ENCODE measurements around the gene PCYT1B. TPM values are rescaled to one million over a fixed set of nuclear protein-coding genes. Genes with fewer than 3 reads are reported as not detected.
A peak's percentile ranks its signal among the peaks of the same experiment; 100 is the strongest.

Gene PCYT1B
- under 1 TPM in 2 of 5 donors, not detected in 3; 0.06 to 0.50 TPM for total RNA-seq
- total RNA-seq (2013), result 0.09 TPM
- 0 to 0.64 (median 0.06) reads per million in 29 experiments for total RNA-seq

- POLR2A ChIA-PET, result no interaction called here
- peaks cover 8 to 19% (median 17%) of the 10 kb centered on the region in 3 donors for H3K4me1 Mint-ChIP-seq
- Histone ChIP-seq H3K27ac (ENCODE audit: low read length) (no peak within 1 kb of the TSS), H3K27me3 (replicated peaks in 1 of 2; ENCODE audit: control insufficient read depth in 2 of 2, extremely low read depth in 1 of 2, insufficient read depth in 2 of 2, low read length in 1 of 2) (peaks cover 0 to 9% of the 10 kb centered on the region in 2 experiments), H3K4me3 (ENCODE audit: control insufficient read depth in 1 of 2, extremely low read depth in 1 of 2, low read length in 1 of 2) (peak within 1 kb of the TSS; percentile 23 to 44), H3K4me1 (ENCODE audit: control insufficient read depth in 1 of 2, extremely low read depth in 1 of 2, insufficient read depth in 2 of 2, low read length in 2 of 2) (peaks cover 2 to 13% of the 10 kb centered on the region in 2 experiments), H3K9me3 (no peaks in the 10 kb centered on the region), H3K36me3 (ENCODE audit: control insufficient read depth in 2 of 2, extremely low read depth in 1 of 2, insufficient read depth in 1 of 2, low read length in 1 of 2) (no peaks in the 10 kb centered on the region)
- WGBS (ENCODE audit: insufficient coverage), result 6% methylated on average over 14 of the region's 24 CpGs
- DNase-seq, result peak; percentile 4 to 71 (median 49)
- H3K4me3 Mint-ChIP-seq, result peak within 1 kb of the TSS; percentile 73 to 75 (median 73)
- H3K27ac Mint-ChIP-seq, result no peak within 1 kb of the TSS
- H3K9me3 Mint-ChIP-seq, result no peaks in the 10 kb centered on the region
- peak; percentile 94 to 100 (median 98) for ATAC-seq (replicated peaks in 1 of 4)
- H3K27me3 Mint-ChIP-seq, result peaks cover 19 to 21% of the 10 kb centered on the region in 2 donors
- CTCF ChIA-PET, result interaction anchor here in 1 of 2 donors (0.6 kb wide), 1 partner anchor 12 kb away, joined by 5 read pairs; no protein-coding TSS in a partner anchor
- H3K36me3 Mint-ChIP-seq, result no peaks in the 10 kb centered on the region
Measured at GRCh38 chrX:24647257-24648058, at the start of gene PCYT1B. Gene PCYT1B, minus strand, starts transcription at chrX:24647347. Its CDS starts 242 bp downstream, at chrX:24647105.

- Histone ChIP-seq H3K4me1 (ENCODE audit: control insufficient read depth in 1 of 2, extremely low read depth in 1 of 2, insufficient read depth in 2 of 2, low read length in 2 of 2) (peaks cover 0 to 8% of the 10 kb centered on the region in 2 experiments), H3K27ac (ENCODE audit: low read length) (no peak overlapping the region), H3K9me3 (no peaks in the 10 kb centered on the region), H3K36me3 (ENCODE audit: control insufficient read depth in 2 of 2, extremely low read depth in 1 of 2, insufficient read depth in 1 of 2, low read length in 1 of 2) (peaks cover 0 to 6% of the 10 kb centered on the region in 2 donors), H3K27me3 (replicated peaks in 1 of 2; ENCODE audit: control insufficient read depth in 2 of 2, extremely low read depth in 1 of 2, insufficient read depth in 2 of 2, low read length in 1 of 2) (no peaks in the 10 kb centered on the region), H3K4me3 (ENCODE audit: control insufficient read depth in 1 of 2, extremely low read depth in 1 of 2, low read length in 1 of 2) (no peak overlapping the region)
- ChIA-PET CTCF (no interaction called here), POLR2A (no interaction called here)
- WGBS (ENCODE audit: insufficient coverage), result 80% methylated on average over 1 of the region's 6 CpGs
- Mint-ChIP-seq H3K9me3 (no peaks in the 10 kb centered on the region), H3K4me3 (no peak overlapping the region), H3K27me3 (no peaks in the 10 kb centered on the region), H3K27ac (no peak overlapping the region), H3K36me3 (peaks cover 5% of the 10 kb centered on the region), H3K4me1 (peaks cover 7 to 18% (median 18%) of the 10 kb centered on the region in 3 donors)
- DNase-seq (no peak), ATAC-seq (replicated peaks in 1 of 4) (no peak)
Measured at GRCh38 chrX:24696294-24696693, 49.1 kb upstream of the PCYT1B start.

- no peak overlapping the region for H3K27ac Mint-ChIP-seq
- no CpG with 5 or more reads among the region's 6 CpGs for WGBS (ENCODE audit: insufficient coverage)
- DNase-seq, result no peak
- ATAC-seq (replicated peaks in 1 of 4), result no peak
- H3K4me3 Mint-ChIP-seq, result peak overlapping the region; percentile 87 to 89 (median 88)
- CTCF ChIA-PET, result interaction anchor here in 1 of 2 donors (0.6 kb wide), 1 partner anchor 26 kb away, joined by 3 read pairs; no protein-coding TSS in a partner anchor
- peaks cover 7 to 18% (median 18%) of the 10 kb centered on the region in 3 donors for H3K4me1 Mint-ChIP-seq
- peaks cover 2% of the 10 kb centered on the region for H3K36me3 Mint-ChIP-seq
- Histone ChIP-seq H3K4me3 (ENCODE audit: control insufficient read depth in 1 of 2, extremely low read depth in 1 of 2, low read length in 1 of 2) (no peak overlapping the region), H3K36me3 (ENCODE audit: control insufficient read depth in 2 of 2, extremely low read depth in 1 of 2, insufficient read depth in 1 of 2, low read length in 1 of 2) (peaks cover 0 to 2% of the 10 kb centered on the region in 2 donors), H3K4me1 (ENCODE audit: control insufficient read depth in 1 of 2, extremely low read depth in 1 of 2, insufficient read depth in 2 of 2, low read length in 2 of 2) (peaks cover 0 to 8% of the 10 kb centered on the region in 2 experiments), H3K27ac (ENCODE audit: low read length) (no peak overlapping the region), H3K9me3 (no peaks in the 10 kb centered on the region), H3K27me3 (replicated peaks in 1 of 2; ENCODE audit: control insufficient read depth in 2 of 2, extremely low read depth in 1 of 2, insufficient read depth in 2 of 2, low read length in 1 of 2) (no peaks in the 10 kb centered on the region)
- POLR2A ChIA-PET, result interaction anchor here in 1 of 2 donors (0.6 kb wide), 1 partner anchor 140 kb away, joined by 3 read pairs; no protein-coding TSS in a partner anchor
- no peaks in the 10 kb centered on the region for H3K27me3 Mint-ChIP-seq
- no peaks in the 10 kb centered on the region for H3K9me3 Mint-ChIP-seq
Measured at GRCh38 chrX:24694825-24695224, 47.7 kb upstream of the PCYT1B start.

- ATAC-seq (replicated peaks in 1 of 4) (peak; percentile 88 to 95 (median 92)), DNase-seq (peak; percentile 10 to 74 (median 32))
- Mint-ChIP-seq H3K4me3 (peak within 1 kb of the TSS; percentile 87 to 89 (median 88)), H3K36me3 (no peaks in the 10 kb centered on the region), H3K27me3 (no peaks in the 10 kb centered on the region), H3K27ac (peak within 1 kb of the TSS; percentile 43 to 88), H3K4me1 (peaks cover 7 to 18% (median 18%) of the 10 kb centered on the region in 3 donors), H3K9me3 (no peaks in the 10 kb centered on the region)
- H3K9me3 ChIP-seq, result no peaks in the 10 kb centered on the region
- H3K4me3 ChIP-seq (ENCODE audit: control insufficient read depth in 1 of 2, extremely low read depth in 1 of 2, low read length in 1 of 2), result peak within 1 kb of the TSS; percentile 73 to 79
- ChIA-PET CTCF (interaction anchor here in 1 of 2 donors (1.2 kb wide), 1 partner anchor 17 kb away, joined by 3 read pairs; no protein-coding TSS in a partner anchor), POLR2A (interaction anchor here in 1 of 2 donors (0.6 kb wide), 1 partner anchor 962 kb away, joined by 3 read pairs; no protein-coding TSS in a partner anchor)
- no peaks in the 10 kb centered on the region for H3K36me3 ChIP-seq (ENCODE audit: control insufficient read depth in 2 of 2, extremely low read depth in 1 of 2, insufficient read depth in 1 of 2, low read length in 1 of 2)
- H3K4me1 ChIP-seq (ENCODE audit: control insufficient read depth in 1 of 2, extremely low read depth in 1 of 2, insufficient read depth in 2 of 2, low read length in 2 of 2), result peaks cover 0 to 8% of the 10 kb centered on the region in 2 experiments
- WGBS (ENCODE audit: insufficient coverage), result under 1% methylated on average over 29 of the region's 70 CpGs
- H3K27me3 ChIP-seq (replicated peaks in 1 of 2; ENCODE audit: control insufficient read depth in 2 of 2, extremely low read depth in 1 of 2, insufficient read depth in 2 of 2, low read length in 1 of 2), result no peaks in the 10 kb centered on the region
- peak within 1 kb of the TSS; percentile 32 for H3K27ac ChIP-seq (ENCODE audit: low read length)
Measured at GRCh38 chrX:24693453-24694202, 46.5 kb upstream of the PCYT1B start, which contains the start of gene POLA1. Gene POLA1, plus strand, starts transcription at chrX:24693918. Its CDS starts 44 bp downstream, at chrX:24693962.

- ChIA-PET CTCF (interaction anchor here in 1 of 2 donors (1.2 kb wide), 1 partner anchor 16 kb away, joined by 3 read pairs; no protein-coding TSS in a partner anchor), POLR2A (no interaction called here)
- no peaks in the 10 kb centered on the region for H3K36me3 ChIP-seq (ENCODE audit: control insufficient read depth in 2 of 2, extremely low read depth in 1 of 2, insufficient read depth in 1 of 2, low read length in 1 of 2)
- peaks cover 0 to 8% of the 10 kb centered on the region in 2 experiments for H3K4me1 ChIP-seq (ENCODE audit: control insufficient read depth in 1 of 2, extremely low read depth in 1 of 2, insufficient read depth in 2 of 2, low read length in 2 of 2)
- no peak overlapping the region for H3K4me3 ChIP-seq (ENCODE audit: control insufficient read depth in 1 of 2, extremely low read depth in 1 of 2, low read length in 1 of 2)
- no peaks in the 10 kb centered on the region for H3K9me3 ChIP-seq
- H3K27me3 Mint-ChIP-seq, result no peaks in the 10 kb centered on the region
- H3K4me1 Mint-ChIP-seq, result peaks cover 7 to 18% (median 18%) of the 10 kb centered on the region in 3 donors
- H3K27ac Mint-ChIP-seq, result no peak overlapping the region
- peak overlapping the region in 2 of 3 donors; percentile 45 to 87 for H3K4me3 Mint-ChIP-seq
- ATAC-seq (replicated peaks in 1 of 4), result no peak
- no peak for DNase-seq
- H3K27me3 ChIP-seq (replicated peaks in 1 of 2; ENCODE audit: control insufficient read depth in 2 of 2, extremely low read depth in 1 of 2, insufficient read depth in 2 of 2, low read length in 1 of 2), result no peaks in the 10 kb centered on the region
- WGBS (ENCODE audit: insufficient coverage), result no CpG with 5 or more reads among the region's 4 CpGs
- no peak overlapping the region for H3K27ac ChIP-seq (ENCODE audit: low read length)
- no peaks in the 10 kb centered on the region for H3K36me3 Mint-ChIP-seq
- H3K9me3 Mint-ChIP-seq, result no peaks in the 10 kb centered on the region
Measured at GRCh38 chrX:24692305-24692704, 45.2 kb upstream of the PCYT1B start.

GRCh38 chrX:24684048-24684447 lies 36.9 kb upstream of the PCYT1B start:
- Mint-ChIP-seq H3K27ac (no peak overlapping the region), H3K36me3 (no peaks in the 10 kb centered on the region), H3K27me3 (peaks cover 0 to 17% of the 10 kb centered on the region in 2 donors), H3K4me3 (no peak overlapping the region), H3K4me1 (no peaks in the 10 kb centered on the region), H3K9me3 (no peaks in the 10 kb centered on the region)
- DNase-seq (no peak), ATAC-seq (replicated peaks in 1 of 4) (no peak)
- ChIA-PET CTCF (no interaction called here), POLR2A (no interaction called here)
- H3K27ac ChIP-seq (ENCODE audit: low read length), result no peak overlapping the region
- no CpG with 5 or more reads among the region's 2 CpGs for WGBS (ENCODE audit: insufficient coverage)
- H3K4me1 ChIP-seq (ENCODE audit: control insufficient read depth in 1 of 2, extremely low read depth in 1 of 2, insufficient read depth in 2 of 2, low read length in 2 of 2), result no peaks in the 10 kb centered on the region
- no peak overlapping the region for H3K4me3 ChIP-seq (ENCODE audit: control insufficient read depth in 1 of 2, extremely low read depth in 1 of 2, low read length in 1 of 2)
- H3K9me3 ChIP-seq, result no peaks in the 10 kb centered on the region
- no peaks in the 10 kb centered on the region for H3K27me3 ChIP-seq (replicated peaks in 1 of 2; ENCODE audit: control insufficient read depth in 2 of 2, extremely low read depth in 1 of 2, insufficient read depth in 2 of 2, low read length in 1 of 2)
- H3K36me3 ChIP-seq (ENCODE audit: control insufficient read depth in 2 of 2, extremely low read depth in 1 of 2, insufficient read depth in 1 of 2, low read length in 1 of 2), result no peaks in the 10 kb centered on the region

Measured in T-cell (primary cell).